Panc1 (cell line): ENCODE results near the gene FNDC8. TPM values are rescaled to one million over a fixed set of nuclear protein-coding genes. Genes with fewer than 3 reads are reported as not detected.
"Not testable (repeated sequence)": the region's sequence is repeated elsewhere in the genome, so short reads cannot be mapped to it uniquely, and the experiment has no call there.

Experiments used
- ATAC-seq: fragments of 200-7000 bp; cut with Tn5 transposase; 2 replicates; pipeline ENCODE4 v1.9.1; 2020; ENCODE audit warnings: mild to moderate bottlenecking, moderate library complexity
- BruUV-seq: library from RNA; stranded (reverse); fragments of 400-500 nt; replicated peaks from 2 replicates; lab custom pipeline; 2021; lab: Mats Ljungman, UMichigan
- CTCF ChIA-PET: fragments of 300-600 bp; sonication (Branson Sonifier 250); formaldehyde crosslinking; loops from one replicate; lab custom pipeline; 2022; ENCODE audit warnings: antibody characterized with exemption; lab: Charles Lee
- POLR2A ChIA-PET: fragments of 300-600 bp; sonication (Branson Sonifier 250); formaldehyde crosslinking; loops from one replicate; lab custom pipeline; 2022; ENCODE audit warnings: antibody characterized with exemption; lab: Charles Lee
- DNase-seq: peaks from one replicate; pipeline ENCODE4 v3.0.0-alpha.2; 2010; ENCODE audit warnings: low read depth, low spot score
- H3K27ac ChIP-seq: 2 replicates; pipeline ENCODE4 v1.5.1; 2011; ENCODE audit warnings: mild to moderate bottlenecking, low read length, inconsistent platforms
- H3K27me3 ChIP-seq: fragments of 200-500 bp; sonication (Bioruptor generic); 2 replicates; pipeline ENCODE4 v1.6.0; 2014; ENCODE audit warnings: low read length, inconsistent platforms; ENCODE audit not compliant: control insufficient read depth, insufficient read depth
- H3K36me3 ChIP-seq: fragments of 200-500 bp; sonication (Bioruptor generic); 2 replicates; pipeline ENCODE4 v1.5.1; 2014; ENCODE audit warnings: inconsistent platforms, mild to moderate bottlenecking, low read length, moderate library complexity; ENCODE audit not compliant: control insufficient read depth, insufficient read depth
- H3K4me1 ChIP-seq: 2 replicates; pipeline ENCODE4 v1.5.1; 2011; ENCODE audit warnings: inconsistent platforms, mild to moderate bottlenecking, low read length, moderate library complexity; ENCODE audit not compliant: control insufficient read depth, insufficient read depth
- H3K4me3 ChIP-seq, 2 experiments: 2 replicates each; pipeline ENCODE4 v1.5.1; 2011 to 2012; ENCODE audit warnings: low read depth in 2 of 2, low read length in 2 of 2, mild to moderate bottlenecking in 2 of 2, inconsistent platforms in 1 of 2, moderate library complexity in 1 of 2
- H3K9me3 ChIP-seq: fragments of 200-500 bp; sonication (Bioruptor generic); 2 replicates; pipeline ENCODE4 v1.5.1; 2014; ENCODE audit warnings: low read depth, mild to moderate bottlenecking, inconsistent platforms, low read length, moderate library complexity; ENCODE audit not compliant: control insufficient read depth, insufficient read depth
- CTCF ChIP-seq: fragments of 450-650 bp; IDR thresholded peaks from 2 replicates; pipeline ENCODE4 v1.5.1; 2017; ENCODE audit warnings: mild to moderate bottlenecking
- REST ChIP-seq, 2 experiments: IDR thresholded peaks; 2 replicates each; pipeline ENCODE4 v1.6.1; 2011 to 2012; ENCODE audit warnings: low read depth in 2 of 2, control low read depth in 1 of 2, low read length in 1 of 2, mild to moderate bottlenecking in 1 of 2, moderate library complexity in 1 of 2; ENCODE audit not compliant: insufficient read depth in 1 of 2
- SIN3A ChIP-seq: IDR thresholded peaks from 2 replicates; pipeline ENCODE4 v1.6.1; 2012; ENCODE audit warnings: low read depth, mild to moderate bottlenecking, low read length, moderate library complexity, borderline replicate concordance; ENCODE audit not compliant: insufficient read depth
- TCF7L2 ChIP-seq: IDR thresholded peaks from 2 replicates; pipeline ENCODE4 v1.6.1; 2011; ENCODE audit warnings: mild to moderate bottlenecking, low read depth, low read length, inconsistent platforms
- in situ Hi-C: cut with HindIII; loops from 2 replicates; pipeline ENCODE4 v1.10.0; 2016; ENCODE audit warnings: low sequenced_read_pairs, low pct_unique_long_range_greater_than_20kb
- intact Hi-C: fragments of 100-400 bp; cut with micrococcal nuclease; formaldehyde crosslinking; loops from one replicate; pipeline ENCODE4 v1.10.0; 2022; ENCODE audit not compliant: unreplicated experiment
- total RNA-seq: library from RNA; stranded (reverse); gene quantifications from one replicate; pipeline ENCODE4 v1.2.1, GENCODE V29; 2021; ENCODE audit not compliant: unreplicated experiment

Gene FNDC8
- total RNA-seq, 1 experiment from 2014 or later: not detected

GRCh38 chr17:35148144-35148543 lies 26.7 kb downstream of the FNDC8 start:
- DNase-seq (no peak), ATAC-seq (no peak)
- ChIA-PET CTCF (interaction anchor here (0.7 kb wide), 1 partner anchor 385 kb away, joined by 3 read pairs; no protein-coding TSS in a partner anchor), POLR2A (no interaction called here)
- peaks cover 5% of the 10 kb centered on the region; the same call in 1 of the 2 replicates for H3K27me3 ChIP-seq
- TF ChIP-seq REST (IDR thresholded peaks at IDR 0.05; ENCODE audit: insufficient read depth in 1 of 2, low read depth in 2 of 2, low read length in 1 of 2): no peak
- no peaks in the 10 kb centered on the region for H3K36me3 ChIP-seq
- in situ Hi-C loops (no loop called here), intact Hi-C loops (no loop called here)
- BruUV-seq: no TSS peak
- no peaks in the 10 kb centered on the region for H3K4me1 ChIP-seq
- no peaks in the 10 kb centered on the region for H3K9me3 ChIP-seq
- H3K27ac ChIP-seq: no peak overlapping the region
- no peak overlapping the region for H3K4me3 ChIP-seq

- H3K9me3 ChIP-seq: no peaks in the 10 kb centered on the region
- H3K27ac ChIP-seq: no peak overlapping the region
- intact Hi-C loops: loop anchor here (10.0 kb wide), 1 partner anchor 65 kb away; no protein-coding TSS in a partner anchor
- ATAC-seq (no peak), DNase-seq (no peak)
- no peak overlapping the region for H3K4me3 ChIP-seq
- TF ChIP-seq SIN3A (no peak), TCF7L2 (no peak), CTCF (no peak), REST (IDR thresholded peaks at IDR 0.05; ENCODE audit: insufficient read depth in 1 of 2, low read depth in 2 of 2, low read length in 1 of 2) (no peak)
- POLR2A ChIA-PET: no interaction called here
- BruUV-seq: no TSS peak
- CTCF ChIA-PET: no interaction called here
- in situ Hi-C loops: no loop called here
- H3K36me3 ChIP-seq: no peaks in the 10 kb centered on the region
- peaks cover 8% of the 10 kb centered on the region; the same call in 1 of the 2 replicates for H3K27me3 ChIP-seq
- H3K4me1 ChIP-seq: no peaks in the 10 kb centered on the region
These were observed 28.5 kb downstream of the FNDC8 start for GRCh38 chr17:35149941-35150340.

- in situ Hi-C loops: not testable (repeated sequence)
These were observed 29.7 kb downstream of the FNDC8 start for GRCh38 chr17:35151080-35151479.

More at GRCh38 chr17:35151080-35151479, 29.7 kb downstream of the FNDC8 start:
- ATAC-seq, H3K4me1 ChIP-seq, CTCF ChIA-PET, H3K4me3 ChIP-seq, H3K27me3 ChIP-seq, H3K9me3 ChIP-seq, BruUV-seq, DNase-seq, H3K27ac ChIP-seq, H3K36me3 ChIP-seq, POLR2A ChIA-PET: not testable (repeated sequence)
- intact Hi-C loops: loop anchor here (10.0 kb wide), 1 partner anchor 64 kb away; no protein-coding TSS in a partner anchor
